Astrocyte (in vitro differentiated cells and primary cell): ENCODE data around the gene ARVCF.

ENCODE experiments used
- EZH2 ChIP-seq: IDR thresholded peaks from 2 replicates; pipeline ENCODE4 v1.6.1; 2012; ENCODE audit warnings: mild to moderate bottlenecking, low read length, inconsistent platforms; ENCODE audit not compliant: insufficient read depth
- TF ChIP-seq, protein P1 (sequence below): IDR thresholded peaks from 2 replicates; pipeline ENCODE4 v1.5.1; 2011; ENCODE audit warnings: low read depth, mild to moderate bottlenecking, inconsistent platforms, low read length, moderate library complexity; ENCODE audit not compliant: insufficient read depth

DNA sequence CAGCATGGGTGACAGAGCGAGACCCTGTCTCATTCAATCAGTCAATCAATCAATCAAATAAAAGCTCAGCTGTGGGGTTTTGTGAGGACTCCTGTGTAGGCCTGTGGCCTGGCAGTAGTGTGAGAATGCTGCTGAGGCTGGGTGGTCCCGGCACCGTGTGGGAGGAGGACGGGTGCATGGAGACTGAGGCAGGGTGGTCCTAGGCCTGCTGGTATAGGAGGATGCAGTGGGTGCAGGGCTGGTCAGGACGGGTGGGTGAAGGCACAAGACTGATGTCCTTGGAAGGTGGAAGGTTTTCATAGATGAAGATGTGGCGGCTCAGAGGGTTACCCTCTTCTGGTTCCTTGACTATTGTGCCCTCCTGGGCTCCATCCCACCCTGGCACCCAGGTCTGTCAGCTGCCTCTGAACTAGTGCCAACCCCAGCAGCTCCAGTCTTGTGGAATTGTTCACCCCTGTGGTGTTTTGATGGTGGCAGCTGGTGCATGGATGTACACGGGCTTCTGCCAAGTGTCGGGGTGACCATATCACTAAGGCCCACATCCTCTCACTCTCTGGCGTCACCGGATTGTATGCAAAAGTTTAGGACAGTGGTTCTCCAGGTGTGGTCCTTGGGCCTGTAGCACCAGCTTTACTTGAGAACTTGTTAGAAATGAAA is 28.0 kb upstream of the ARVCF start:
- TF ChIP-seq, protein P1, sequence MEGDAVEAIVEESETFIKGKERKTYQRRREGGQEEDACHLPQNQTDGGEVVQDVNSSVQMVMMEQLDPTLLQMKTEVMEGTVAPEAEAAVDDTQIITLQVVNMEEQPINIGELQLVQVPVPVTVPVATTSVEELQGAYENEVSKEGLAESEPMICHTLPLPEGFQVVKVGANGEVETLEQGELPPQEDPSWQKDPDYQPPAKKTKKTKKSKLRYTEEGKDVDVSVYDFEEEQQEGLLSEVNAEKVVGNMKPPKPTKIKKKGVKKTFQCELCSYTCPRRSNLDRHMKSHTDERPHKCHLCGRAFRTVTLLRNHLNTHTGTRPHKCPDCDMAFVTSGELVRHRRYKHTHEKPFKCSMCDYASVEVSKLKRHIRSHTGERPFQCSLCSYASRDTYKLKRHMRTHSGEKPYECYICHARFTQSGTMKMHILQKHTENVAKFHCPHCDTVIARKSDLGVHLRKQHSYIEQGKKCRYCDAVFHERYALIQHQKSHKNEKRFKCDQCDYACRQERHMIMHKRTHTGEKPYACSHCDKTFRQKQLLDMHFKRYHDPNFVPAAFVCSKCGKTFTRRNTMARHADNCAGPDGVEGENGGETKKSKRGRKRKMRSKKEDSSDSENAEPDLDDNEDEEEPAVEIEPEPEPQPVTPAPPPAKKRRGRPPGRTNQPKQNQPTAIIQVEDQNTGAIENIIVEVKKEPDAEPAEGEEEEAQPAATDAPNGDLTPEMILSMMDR: no peak
- TF ChIP-seq EZH2: no peak
